ENCODE data around the gene VENTX. TPM values are rescaled to one million over a fixed set of nuclear protein-coding genes. Genes with fewer than 3 reads are reported as not detected.

Gene VENTX
- total RNA-seq, 3 donors from 2014 or later (not counting 1 experiment from before 2014, with no cell fraction given) = 0.48 to 4.1 (median 0.75) TPM

GRCh38 chr10:133189726-133190125 lies 47.9 kb upstream of the VENTX start:
- Mint-ChIP-seq H3K27me3 (ENCODE audit: low read depth in 2 of 2) (peaks cover 0 to 7% of the 10 kb centered on the region in 2 donors), H3K4me1 (no peaks in the 10 kb centered on the region), H3K36me3 (no peaks in the 10 kb centered on the region), H3K9me3 (peaks cover 0 to 6% of the 10 kb centered on the region in 2 donors), H3K4me3 (no peak overlapping the region), H3K27ac (no peak overlapping the region)
- no peak for TF ChIP-seq CTCF (IDR thresholded peaks at IDR 0.05)
- H3K27ac ChIP-seq (ENCODE audit: low read length) = no peak overlapping the region
- no peaks in the 10 kb centered on the region for H3K4me1 ChIP-seq (ENCODE audit: control insufficient read depth, insufficient read depth, low read length)
- no peak overlapping the region for H3K4me3 ChIP-seq (ENCODE audit: low read length)
- no peak for DNase-seq
- intact Hi-C loops (cut with micrococcal nuclease) = no loop called here
- ATAC-seq = no peak
- no peaks in the 10 kb centered on the region for H3K36me3 ChIP-seq (ENCODE audit: control insufficient read depth, insufficient read depth, low read length)
- no peaks in the 10 kb centered on the region for H3K27me3 ChIP-seq (ENCODE audit: control insufficient read depth, insufficient read depth, low read length)
- WGBS (ENCODE audit: insufficient coverage) = 86% methylated on average over 14 of the region's 14 CpGs
- H3K9me3 ChIP-seq (ENCODE audit: control insufficient read depth, insufficient read depth, low read length) = no peaks in the 10 kb centered on the region

- TF ChIP-seq CTCF (IDR thresholded peaks at IDR 0.05) = no peak
- Histone ChIP-seq H3K27ac (ENCODE audit: low read length) (no peak overlapping the region), H3K36me3 (ENCODE audit: control insufficient read depth, insufficient read depth, low read length) (no peaks in the 10 kb centered on the region), H3K27me3 (ENCODE audit: control insufficient read depth, insufficient read depth, low read length) (no peaks in the 10 kb centered on the region), H3K9me3 (ENCODE audit: control insufficient read depth, insufficient read depth, low read length) (no peaks in the 10 kb centered on the region), H3K4me3 (ENCODE audit: low read length) (no peak overlapping the region), H3K4me1 (ENCODE audit: control insufficient read depth, insufficient read depth, low read length) (no peaks in the 10 kb centered on the region)
- Mint-ChIP-seq H3K27me3 (ENCODE audit: low read depth in 2 of 2) (peaks cover 0 to 10% of the 10 kb centered on the region in 2 donors), H3K4me3 (no peak overlapping the region), H3K36me3 (no peaks in the 10 kb centered on the region), H3K27ac (no peak overlapping the region), H3K9me3 (peaks cover 0 to 6% of the 10 kb centered on the region in 2 donors), H3K4me1 (no peaks in the 10 kb centered on the region)
- WGBS (ENCODE audit: insufficient coverage) = 93% methylated on average over 10 of the region's 10 CpGs
- DNase-seq (no peak), ATAC-seq (no peak)
- intact Hi-C loops (cut with micrococcal nuclease) = no loop called here
Observed at GRCh38 chr10:133190225-133190624, 47.4 kb upstream of the VENTX start.

GRCh38 chr10:133191651-133192050 lies 46.0 kb upstream of the VENTX start:
- no peaks in the 10 kb centered on the region for H3K9me3 ChIP-seq (ENCODE audit: control insufficient read depth, insufficient read depth, low read length)
- 80% methylated on average over 4 of the region's 4 CpGs for WGBS (ENCODE audit: insufficient coverage)
- no peaks in the 10 kb centered on the region for H3K4me1 ChIP-seq (ENCODE audit: control insufficient read depth, insufficient read depth, low read length)
- H3K36me3 ChIP-seq (ENCODE audit: control insufficient read depth, insufficient read depth, low read length) = no peaks in the 10 kb centered on the region
- Mint-ChIP-seq H3K4me1 (no peaks in the 10 kb centered on the region), H3K27me3 (ENCODE audit: low read depth in 2 of 2) (peaks cover 0 to 10% of the 10 kb centered on the region in 2 donors), H3K27ac (no peak overlapping the region), H3K9me3 (peaks cover 0 to 6% of the 10 kb centered on the region in 2 donors), H3K4me3 (no peak overlapping the region), H3K36me3 (no peaks in the 10 kb centered on the region)
- TF ChIP-seq CTCF (IDR thresholded peaks at IDR 0.05) = no peak
- DNase-seq (no peak), ATAC-seq (no peak)
- no peak overlapping the region for H3K27ac ChIP-seq (ENCODE audit: low read length)
- no peak overlapping the region for H3K4me3 ChIP-seq (ENCODE audit: low read length)
- intact Hi-C loops (cut with micrococcal nuclease) = no loop called here
- H3K27me3 ChIP-seq (ENCODE audit: control insufficient read depth, insufficient read depth, low read length) = no peaks in the 10 kb centered on the region

GRCh38 chr10:133194151-133194550 lies 43.5 kb upstream of the VENTX start:
- H3K9me3 Mint-ChIP-seq = peaks cover 0 to 6% of the 10 kb centered on the region in 2 donors
- no peaks in the 10 kb centered on the region for H3K36me3 Mint-ChIP-seq
- Histone ChIP-seq H3K4me3 (ENCODE audit: low read length) (no peak overlapping the region), H3K9me3 (ENCODE audit: control insufficient read depth, insufficient read depth, low read length) (no peaks in the 10 kb centered on the region), H3K27me3 (ENCODE audit: control insufficient read depth, insufficient read depth, low read length) (no peaks in the 10 kb centered on the region), H3K4me1 (ENCODE audit: control insufficient read depth, insufficient read depth, low read length) (no peaks in the 10 kb centered on the region), H3K27ac (ENCODE audit: low read length) (no peak overlapping the region), H3K36me3 (ENCODE audit: control insufficient read depth, insufficient read depth, low read length) (no peaks in the 10 kb centered on the region)
- no peak overlapping the region for H3K4me3 Mint-ChIP-seq
- DNase-seq (no peak), ATAC-seq (no peak)
- no peaks in the 10 kb centered on the region for H3K4me1 Mint-ChIP-seq
- H3K27ac Mint-ChIP-seq = no peak overlapping the region
- TF ChIP-seq CTCF (IDR thresholded peaks at IDR 0.05) = no peak
- peaks cover 0 to 10% of the 10 kb centered on the region in 2 donors for H3K27me3 Mint-ChIP-seq (ENCODE audit: low read depth in 2 of 2)
- intact Hi-C loops (cut with micrococcal nuclease) = no loop called here
- 94% methylated on average over 3 of the region's 4 CpGs for whole genome bisulfite sequencing (ENCODE audit: insufficient coverage)

Measured in natural killer cell (primary cell).